Gastroesophageal sphincter (tissue), 4 donors: ENCODE data around the gene DYNLL2. TPM values are rescaled to one million over a fixed set of nuclear protein-coding genes. Genes with fewer than 3 reads are reported as not detected.

ENCODE experiments used
- ATAC-seq: fragments of 150-250 bp; one replicate; pipeline ENCODE4 v1.9.1; 2016; ENCODE audit warnings: mild to moderate bottlenecking, moderate library complexity
- H3K27ac ChIP-seq, 4 donors: fragments of 200-600 bp; sonication (generic) in 3 of 4; 1 replicate in 3 of 4; 2 replicates in 1 of 4; pipeline ENCODE4 v1.5.1; 2016 to 2019
- H3K27me3 ChIP-seq: fragments of 200-600 bp; sonication (generic); one replicate; pipeline ENCODE4 v1.5.1; 2019
- H3K36me3 ChIP-seq, 2 donors: fragments of 200-600 bp; sonication (generic); one replicate each; pipeline ENCODE4 v1.5.1; 2019; ENCODE audit warnings: control low read depth in 1 of 2
- H3K4me1 ChIP-seq, 3 donors: fragments of 200-600 bp; sonication (generic); 1 replicate in 2 of 3; 2 replicates in 1 of 3; pipeline ENCODE4 v1.5.1; 2016 to 2019; ENCODE audit warnings: control low read depth in 2 of 3
- H3K4me3 ChIP-seq, 2 donors: fragments of 200-600 bp; sonication (generic); one replicate each; pipeline ENCODE4 v1.5.1; 2019; ENCODE audit warnings: mild to moderate bottlenecking in 1 of 2, moderate library complexity in 1 of 2
- H3K9me3 ChIP-seq, 3 donors: fragments of 200-600 bp; sonication (generic); one replicate each; pipeline ENCODE4 v1.5.1; 2017 to 2019; ENCODE audit warnings: control low read depth in 2 of 3
- EP300 ChIP-seq: sonication (generic); formaldehyde crosslinking; IDR thresholded peaks from one replicate; pipeline ENCODE4 v1.6.1; 2017; ENCODE audit warnings: antibody characterized with exemption, mild to moderate bottlenecking
- POLR2A ChIP-seq, 2 donors: fragments of 450-650 bp; IDR thresholded peaks; one replicate each; pipeline ENCODE4 v1.6.1; 2017; ENCODE audit warnings: antibody characterized with exemption in 2 of 2, mild to moderate bottlenecking in 2 of 2, moderate library complexity in 1 of 2
- POLR2AphosphoS5 ChIP-seq: sonication (generic); formaldehyde crosslinking; IDR thresholded peaks from one replicate; pipeline ENCODE4 v1.6.1; 2017; ENCODE audit warnings: antibody characterized with exemption
- WGBS, 2 donors: methylation state at CpG; one replicate each; pipeline ENCODE4 v1.1.5; 2018; ENCODE audit warnings: low coverage in 1 of 2; 5-methylcytosine and 5-hydroxymethylcytosine counted together
- total RNA-seq, 4 donors: library from RNA; depleted of rRNA; stranded (reverse); fragments of >200 nt; gene quantifications; one replicate each; pipeline ENCODE4 v1.1.0, GENCODE V29; 2016
- TF ChIP-seq, protein P1 (sequence below), 4 experiments: fragments of 200-600 bp in 2 of 4; fragments of 450-650 bp in 2 of 4; sonication (generic) in 1 of 4; IDR thresholded peaks; one replicate each; pipeline ENCODE4 v1.5.1; 2017 to 2019; ENCODE audit warnings: antibody characterized with exemption in 4 of 4, mild to moderate bottlenecking in 2 of 4, moderate library complexity in 2 of 4

The DYNLL2 gene
- total RNA-seq, 4 donors from 2014 or later = 26.1 to 38.2 (median 31.3) TPM

DNA sequence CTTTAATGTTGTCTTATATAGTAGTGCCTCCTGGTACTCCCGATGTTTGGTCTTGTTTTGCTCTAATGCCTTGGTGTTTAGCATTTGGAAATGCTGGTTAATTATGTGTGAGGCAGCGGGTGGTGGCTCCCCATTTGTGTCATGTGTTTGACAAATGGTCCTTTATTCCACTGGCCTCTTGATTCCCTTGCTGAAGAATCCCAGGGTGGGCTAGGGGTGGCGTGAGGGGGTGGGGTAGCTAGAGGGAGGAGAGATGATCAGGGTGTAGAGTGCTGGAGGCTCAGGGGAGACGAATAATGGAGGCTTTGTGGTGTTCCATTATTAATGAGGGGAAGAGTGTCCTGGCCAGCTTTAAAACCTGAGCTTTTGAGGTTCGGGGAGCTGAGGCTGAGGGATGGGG is 5.4 kb downstream of the DYNLL2 start:
- TF ChIP-seq EP300 (no peak), POLR2AphosphoS5 (no peak), POLR2A (IDR thresholded peaks at IDR 0.05) (no peak)
- TF ChIP-seq, protein P1, sequence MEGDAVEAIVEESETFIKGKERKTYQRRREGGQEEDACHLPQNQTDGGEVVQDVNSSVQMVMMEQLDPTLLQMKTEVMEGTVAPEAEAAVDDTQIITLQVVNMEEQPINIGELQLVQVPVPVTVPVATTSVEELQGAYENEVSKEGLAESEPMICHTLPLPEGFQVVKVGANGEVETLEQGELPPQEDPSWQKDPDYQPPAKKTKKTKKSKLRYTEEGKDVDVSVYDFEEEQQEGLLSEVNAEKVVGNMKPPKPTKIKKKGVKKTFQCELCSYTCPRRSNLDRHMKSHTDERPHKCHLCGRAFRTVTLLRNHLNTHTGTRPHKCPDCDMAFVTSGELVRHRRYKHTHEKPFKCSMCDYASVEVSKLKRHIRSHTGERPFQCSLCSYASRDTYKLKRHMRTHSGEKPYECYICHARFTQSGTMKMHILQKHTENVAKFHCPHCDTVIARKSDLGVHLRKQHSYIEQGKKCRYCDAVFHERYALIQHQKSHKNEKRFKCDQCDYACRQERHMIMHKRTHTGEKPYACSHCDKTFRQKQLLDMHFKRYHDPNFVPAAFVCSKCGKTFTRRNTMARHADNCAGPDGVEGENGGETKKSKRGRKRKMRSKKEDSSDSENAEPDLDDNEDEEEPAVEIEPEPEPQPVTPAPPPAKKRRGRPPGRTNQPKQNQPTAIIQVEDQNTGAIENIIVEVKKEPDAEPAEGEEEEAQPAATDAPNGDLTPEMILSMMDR (IDR thresholded peaks at IDR 0.05) = no peak
- H3K4me1 ChIP-seq = peaks cover 0 to 66% (median 18%) of the 10 kb centered on the region in 3 donors
- no peak for ATAC-seq
- no peaks in the 10 kb centered on the region for H3K9me3 ChIP-seq
- peaks cover 0 to 70% of the 10 kb centered on the region in 2 donors for H3K36me3 ChIP-seq
- no peaks in the 10 kb centered on the region for H3K27me3 ChIP-seq
- no peak overlapping the region for H3K4me3 ChIP-seq
- WGBS, 2 donors = 33 to 55% methylated on average over 2 to 4 of the region's 5 CpGs
- H3K27ac ChIP-seq = no peak overlapping the region

DNA sequence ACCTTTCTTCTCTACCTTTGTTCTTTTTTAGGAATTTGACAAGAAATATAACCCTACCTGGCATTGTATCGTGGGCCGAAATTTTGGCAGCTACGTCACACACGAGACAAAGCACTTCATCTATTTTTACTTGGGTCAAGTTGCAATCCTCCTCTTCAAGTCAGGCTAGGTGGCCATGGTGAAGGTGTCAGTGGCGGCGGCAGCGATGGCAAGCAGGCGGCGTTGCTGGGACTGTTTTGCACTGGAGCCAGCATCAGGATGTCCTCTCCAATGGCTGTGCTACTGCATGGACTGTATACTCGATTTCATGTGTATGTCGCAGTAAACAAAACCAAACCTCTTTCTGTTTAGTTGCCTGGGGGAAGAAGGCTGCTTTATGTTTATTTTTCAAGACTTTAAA is 5.9 kb downstream of the DYNLL2 start:
- ATAC-seq = no peak
- peaks cover 0 to 74% of the 10 kb centered on the region in 2 donors for H3K36me3 ChIP-seq
- no peaks in the 10 kb centered on the region for H3K9me3 ChIP-seq
- H3K4me1 ChIP-seq = peaks cover 0 to 66% (median 18%) of the 10 kb centered on the region in 3 donors
- H3K27ac ChIP-seq = no peak overlapping the region
- no peaks in the 10 kb centered on the region for H3K27me3 ChIP-seq
- no peak overlapping the region for H3K4me3 ChIP-seq
- TF ChIP-seq POLR2A (IDR thresholded peaks at IDR 0.05) (no peak), EP300 (no peak), POLR2AphosphoS5 (no peak)
- TF ChIP-seq, protein P1 (IDR thresholded peaks at IDR 0.05) = no peak
- WGBS, 2 donors = 79% methylated on average over 11 of the region's 11 CpGs; no CpG with 5 or more reads in 1 of the 2 donors

DNA sequence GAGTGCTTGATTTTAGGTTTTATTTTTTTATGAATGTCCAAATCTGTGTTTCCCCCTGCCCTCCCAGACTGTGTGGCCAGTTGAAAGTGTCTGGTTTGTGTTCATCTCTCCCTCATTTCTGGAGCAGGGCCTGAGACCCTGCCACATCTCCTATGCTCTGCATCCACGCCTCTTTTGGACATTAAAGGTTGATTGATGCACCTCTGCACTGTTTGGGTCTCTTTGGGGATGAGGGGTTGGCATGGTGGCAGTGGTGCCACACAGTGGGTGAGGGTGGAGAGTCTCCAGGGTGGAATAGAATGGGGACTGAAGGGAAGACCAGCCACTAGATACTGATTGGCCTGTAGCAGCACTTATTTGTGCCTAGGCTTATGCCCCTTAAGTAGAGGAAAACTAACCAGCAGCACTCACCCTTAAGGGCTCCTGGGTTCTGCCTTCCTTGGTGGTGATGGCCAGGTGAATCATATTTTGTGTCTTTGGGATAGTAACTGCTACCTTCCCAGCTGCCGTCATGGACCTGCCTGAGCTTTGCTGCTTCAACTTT is 7.9 kb downstream of the DYNLL2 start:
- Histone ChIP-seq H3K9me3 (no peaks in the 10 kb centered on the region), H3K27ac (no peak overlapping the region), H3K4me1 (peaks cover 0 to 47% (median 4%) of the 10 kb centered on the region in 3 donors), H3K27me3 (no peaks in the 10 kb centered on the region), H3K36me3 (peaks cover 0 to 78% of the 10 kb centered on the region in 2 donors), H3K4me3 (no peak overlapping the region)
- no peak for ATAC-seq
- TF ChIP-seq, protein P1 (IDR thresholded peaks at IDR 0.05) = no peak
- TF ChIP-seq POLR2A (IDR thresholded peaks at IDR 0.05) = no peak
- TF ChIP-seq POLR2AphosphoS5 = no peak
- TF ChIP-seq EP300 = no peak
- 17% methylated on average over 1 of the region's 2 CpGs; no CpG with 5 or more reads in 1 of the 2 donors for WGBS, 2 donors

DNA sequence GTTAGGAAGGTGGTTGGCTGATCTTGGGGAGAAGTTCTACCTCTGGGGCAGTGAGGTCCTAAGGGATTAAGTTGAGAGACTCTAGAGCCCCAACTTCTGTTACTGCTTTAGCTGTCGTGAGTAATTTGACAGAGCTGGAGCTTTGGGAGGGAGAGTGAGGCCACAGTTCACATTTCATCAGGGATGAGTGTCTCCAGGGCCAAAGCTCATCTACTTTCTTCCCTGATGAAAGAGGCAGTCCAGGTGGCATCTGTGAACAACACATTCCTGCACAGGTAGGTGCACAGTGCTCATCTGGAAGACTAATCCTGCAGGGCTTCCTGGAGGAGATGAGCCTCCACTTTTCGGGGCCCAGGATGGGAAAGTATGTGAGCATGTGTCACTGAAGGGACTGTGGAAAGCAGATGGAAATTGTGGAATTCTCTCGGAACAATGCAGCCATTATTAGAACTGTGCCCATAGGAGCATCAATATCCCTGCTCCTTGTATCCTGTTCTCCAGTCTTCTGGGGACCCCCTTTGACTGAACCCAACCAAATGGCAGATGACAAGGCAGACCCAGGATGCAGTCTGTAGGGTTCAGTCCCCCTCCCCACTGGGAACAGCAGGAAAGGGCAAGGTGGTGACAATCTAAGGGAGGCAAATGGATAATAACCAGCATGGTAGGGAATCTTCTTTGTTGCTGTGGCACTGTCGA is 9.0 kb downstream of the DYNLL2 start:
- no peak for ATAC-seq
- 42 to 59% methylated on average over 2 to 4 of the region's 4 CpGs for WGBS, 2 donors
- H3K27me3 ChIP-seq = no peaks in the 10 kb centered on the region
- H3K4me1 ChIP-seq = peaks cover 0 to 36% (median 0%) of the 10 kb centered on the region in 3 donors
- no peak overlapping the region for H3K27ac ChIP-seq
- TF ChIP-seq EP300 = no peak
- TF ChIP-seq POLR2AphosphoS5 = no peak
- TF ChIP-seq POLR2A (IDR thresholded peaks at IDR 0.05) = no peak
- TF ChIP-seq, protein P1 (IDR thresholded peaks at IDR 0.05) = no peak
- no peak overlapping the region for H3K4me3 ChIP-seq
- H3K9me3 ChIP-seq = no peaks in the 10 kb centered on the region
- peaks cover 0 to 72% of the 10 kb centered on the region in 2 donors for H3K36me3 ChIP-seq
